Chondrocyte (in vitro differentiated cells): ENCODE data around the gene SLC13A1. TPM values are rescaled to one million over a fixed set of nuclear protein-coding genes. Genes with fewer than 3 reads are reported as not detected.

Source experiments
- DNase-seq: peaks from one replicate; pipeline ENCODE4 v3.0.0; 2021; ENCODE audit warnings: mixed read lengths, low spot score
- H3K27ac Mint-ChIP-seq: one replicate; pipeline ENCODE4 v1.8.0; 2021; ENCODE audit warnings: mild to moderate bottlenecking, moderate library complexity, mixed read lengths; ENCODE audit not compliant: unreplicated experiment
- H3K27me3 Mint-ChIP-seq: 2 replicates; pipeline ENCODE4 v1.8.0; 2021; ENCODE audit warnings: low read depth, mixed read lengths
- H3K36me3 Mint-ChIP-seq: 2 replicates; pipeline ENCODE4 v1.8.0; 2021; ENCODE audit warnings: low read depth, mixed read lengths
- H3K4me1 Mint-ChIP-seq: 2 replicates; pipeline ENCODE4 v1.8.0; 2021; ENCODE audit warnings: low read depth, mild to moderate bottlenecking, mixed read lengths
- H3K4me3 Mint-ChIP-seq: one replicate; pipeline ENCODE4 v1.8.0; 2021; ENCODE audit warnings: mild to moderate bottlenecking, moderate library complexity, mixed read lengths; ENCODE audit not compliant: unreplicated experiment
- H3K9me3 Mint-ChIP-seq: 2 replicates; pipeline ENCODE4 v1.8.0; 2021; ENCODE audit warnings: low read depth, mixed read lengths
- CTCF ChIP-seq: fragments of 200-600 bp; sonication (generic); IDR thresholded peaks from 2 replicates; pipeline ENCODE4 v1.5.0; 2021; ENCODE audit warnings: antibody characterized with exemption, mild to moderate bottlenecking, moderate library complexity
- total RNA-seq: library from RNA; stranded (reverse); gene quantifications from 3 replicates; pipeline ENCODE4 v1.2.1, GENCODE V29; 2021

SLC13A1 gene
- total RNA-seq, 1 donor from 2014 or later, result not detected

- Mint-ChIP-seq H3K36me3 (no peaks in the 10 kb centered on the region), H3K9me3 (no peaks in the 10 kb centered on the region), H3K27me3 (peaks cover 4% of the 10 kb centered on the region), H3K27ac (no peak overlapping the region), H3K4me1 (no peaks in the 10 kb centered on the region), H3K4me3 (no peak overlapping the region)
- DNase-seq, result no peak
- TF ChIP-seq CTCF, result no peak
These were observed 809 bp downstream of the SLC13A1 start for GRCh38 chr7:123198668-123199652.

GRCh38 chr7:123198111-123198510, 1.7 kb downstream of the SLC13A1 start:
- Mint-ChIP-seq H3K4me1 (no peaks in the 10 kb centered on the region), H3K4me3 (no peak overlapping the region)

GRCh38 chr7:123193235-123193634, 6.5 kb downstream of the SLC13A1 start:
- Mint-ChIP-seq H3K36me3 (no peaks in the 10 kb centered on the region), H3K27me3 (peaks cover 3% of the 10 kb centered on the region), H3K9me3 (no peaks in the 10 kb centered on the region), H3K4me1 (no peaks in the 10 kb centered on the region), H3K4me3 (no peak overlapping the region), H3K27ac (no peak overlapping the region)
- no peak for TF ChIP-seq CTCF
- DNase-seq, result no peak

More at GRCh38 chr7:123198111-123198510, 1.7 kb downstream of the SLC13A1 start:
- Mint-ChIP-seq H3K27ac (no peak overlapping the region), H3K36me3 (no peaks in the 10 kb centered on the region), H3K27me3 (peaks cover 4% of the 10 kb centered on the region), H3K9me3 (no peaks in the 10 kb centered on the region)
- no peak for DNase-seq
- no peak for TF ChIP-seq CTCF

GRCh38 chr7:123191132-123191531, 8.6 kb downstream of the SLC13A1 start:
- Mint-ChIP-seq H3K27ac (no peak overlapping the region), H3K36me3 (no peaks in the 10 kb centered on the region), H3K4me1 (no peaks in the 10 kb centered on the region), H3K27me3 (peaks cover 3% of the 10 kb centered on the region), H3K4me3 (no peak overlapping the region), H3K9me3 (peaks cover 3% of the 10 kb centered on the region)
- no peak for DNase-seq
- no peak for TF ChIP-seq CTCF

GRCh38 chr7:123190109-123190831, 9.5 kb downstream of the SLC13A1 start:
- no peak for TF ChIP-seq CTCF
- H3K36me3 Mint-ChIP-seq, result no peaks in the 10 kb centered on the region
- no peak overlapping the region for H3K27ac Mint-ChIP-seq
- no peaks in the 10 kb centered on the region for H3K4me1 Mint-ChIP-seq
- no peak overlapping the region for H3K4me3 Mint-ChIP-seq
- H3K27me3 Mint-ChIP-seq, result peaks cover 3% of the 10 kb centered on the region
- H3K9me3 Mint-ChIP-seq, result peaks cover 7% of the 10 kb centered on the region
- no peak for DNase-seq
